GM12891 (cell line): ENCODE results near the gene ACBD6.

Source experiments
- POLR2A ChIP-seq: IDR thresholded peaks from 2 replicates; pipeline ENCODE4 v1.6.1; 2011; ENCODE audit warnings: low read depth, low read length, control low read depth
- POLR2AphosphoS5 ChIP-seq: IDR thresholded peaks from 2 replicates; pipeline ENCODE4 v1.6.1; 2011; ENCODE audit warnings: low read depth, low read length, control low read depth
- TAF1 ChIP-seq: IDR thresholded peaks from 2 replicates; pipeline ENCODE4 v1.6.1; 2011; ENCODE audit warnings: low read depth, low read length, control low read depth

- no peak for TF ChIP-seq TAF1
- TF ChIP-seq POLR2A: no peak
- no peak for TF ChIP-seq POLR2AphosphoS5
These were observed 221.8 kb downstream of the ACBD6 start for GRCh38 chr1:180280617-180281016.
